ENCODE measurements around the gene NFIX. TPM values are rescaled to one million over a fixed set of nuclear protein-coding genes. Genes with fewer than 3 reads are reported as not detected.

Gene NFIX
- total RNA-seq, 1 experiment from 2014 or later, result 144 TPM

GRCh38 chr19:13120031-13120430 lies 124.8 kb downstream of the NFIX start:
- DNase-seq (ENCODE audit: low read depth, low spot score), result no peak
- peak overlapping the region; percentile 79 for H3K27ac ChIP-seq (ENCODE audit: low read length)
- POLR2A ChIA-PET, result no interaction called here
- no peak overlapping the region for H3K4me3 ChIP-seq (ENCODE audit: low read depth in 2 of 2, low read length in 2 of 2)
- intact Hi-C loops (cut with micrococcal nuclease; ENCODE audit: unreplicated experiment), result no loop called here
- H3K27me3 ChIP-seq (ENCODE audit: control insufficient read depth, insufficient read depth, low read length), result no peaks in the 10 kb centered on the region
- no peaks in the 10 kb centered on the region for H3K9me3 ChIP-seq (ENCODE audit: control insufficient read depth, insufficient read depth, low read depth, low read length)
- in situ Hi-C loops (cut with HindIII; ENCODE audit: low pct_unique_long_range_greater_than_20kb, low sequenced_read_pairs), result no loop called here
- peaks cover 5% of the 10 kb centered on the region for H3K36me3 ChIP-seq (ENCODE audit: control insufficient read depth, insufficient read depth, low read length)
- ATAC-seq, result no peak
- H3K4me1 ChIP-seq (ENCODE audit: control insufficient read depth, insufficient read depth, low read length), result peaks cover 22% of the 10 kb centered on the region
- TF ChIP-seq REST (IDR thresholded peaks at IDR 0.05; ENCODE audit: insufficient read depth in 1 of 2, low read depth in 2 of 2, low read length in 1 of 2), result no peak
- CTCF ChIA-PET, result no interaction called here
- BruUV-seq (replicated peaks), result no TSS peak

GRCh38 chr19:13120817-13121216 lies 125.5 kb downstream of the NFIX start:
- POLR2A ChIA-PET, result no interaction called here
- peaks cover 18% of the 10 kb centered on the region for H3K4me1 ChIP-seq (ENCODE audit: control insufficient read depth, insufficient read depth, low read length)
- H3K36me3 ChIP-seq (ENCODE audit: control insufficient read depth, insufficient read depth, low read length), result peaks cover 4% of the 10 kb centered on the region
- DNase-seq (ENCODE audit: low read depth, low spot score) (no peak), ATAC-seq (no peak)
- in situ Hi-C loops (cut with HindIII; ENCODE audit: low pct_unique_long_range_greater_than_20kb, low sequenced_read_pairs), result no loop called here
- H3K9me3 ChIP-seq (ENCODE audit: control insufficient read depth, insufficient read depth, low read depth, low read length), result no peaks in the 10 kb centered on the region
- CTCF ChIA-PET, result no interaction called here
- no peaks in the 10 kb centered on the region for H3K27me3 ChIP-seq (ENCODE audit: control insufficient read depth, insufficient read depth, low read length)
- BruUV-seq (replicated peaks), result no TSS peak
- no peak overlapping the region for H3K27ac ChIP-seq (ENCODE audit: low read length)
- TF ChIP-seq SIN3A (IDR thresholded peaks at IDR 0.05; ENCODE audit: borderline replicate concordance, insufficient read depth, low read depth, low read length), result no peak
- TF ChIP-seq REST (IDR thresholded peaks at IDR 0.05; ENCODE audit: insufficient read depth in 1 of 2, low read depth in 2 of 2, low read length in 1 of 2), result no peak
- no peak for TF ChIP-seq CTCF (IDR thresholded peaks at IDR 0.05)
- no peak for TF ChIP-seq TCF7L2 (IDR thresholded peaks at IDR 0.05; ENCODE audit: low read depth, low read length)
- TF ChIP-seq POLR2AphosphoS5 (IDR thresholded peaks at IDR 0.05; ENCODE audit: low read depth, low read length), result no peak
- intact Hi-C loops (cut with micrococcal nuclease; ENCODE audit: unreplicated experiment), result no loop called here
- H3K4me3 ChIP-seq (ENCODE audit: low read depth in 2 of 2, low read length in 2 of 2), result no peak overlapping the region

All from Panc1 (cell line).